ENCODE measurements around the gene UCN2.

UCN2 gene

GRCh38 chr3:48595526-48596121 lies 32.0 kb upstream of the UCN2 start:
- H3K27me3 Mint-ChIP-seq = peaks cover 37% of the 10 kb centered on the region
- H3K36me3 Mint-ChIP-seq (ENCODE audit: low read depth) = peaks cover 28% of the 10 kb centered on the region
- H3K4me3 Mint-ChIP-seq = no peak overlapping the region
- no peak for DNase-seq
- peaks cover 6% of the 10 kb centered on the region for H3K4me1 Mint-ChIP-seq (ENCODE audit: low read depth)
- no peak overlapping the region for H3K27ac Mint-ChIP-seq
- H3K9me3 Mint-ChIP-seq = no peaks in the 10 kb centered on the region

- DNase-seq = no peak
- H3K9me3 Mint-ChIP-seq = no peaks in the 10 kb centered on the region
- peaks cover 41% of the 10 kb centered on the region for H3K27me3 Mint-ChIP-seq
- H3K36me3 Mint-ChIP-seq (ENCODE audit: low read depth) = peaks cover 23% of the 10 kb centered on the region
- no peak within 1 kb of the TSS for H3K4me3 Mint-ChIP-seq
- H3K4me1 Mint-ChIP-seq (ENCODE audit: low read depth) = peaks cover 6% of the 10 kb centered on the region
- no peak within 1 kb of the TSS for H3K27ac Mint-ChIP-seq
Observed at GRCh38 chr3:48595075-48595525, 31.5 kb upstream of the UCN2 start, which contains the start of gene COL7A1. TSS of gene COL7A1 (minus strand) at chr3:48595329. CDS start at chr3:48595159, 170 bp downstream.

- DNase-seq = no peak
- Mint-ChIP-seq H3K4me1 (ENCODE audit: low read depth) (peaks cover 6% of the 10 kb centered on the region), H3K36me3 (ENCODE audit: low read depth) (peaks cover 17% of the 10 kb centered on the region), H3K27me3 (peaks cover 45% of the 10 kb centered on the region), H3K9me3 (no peaks in the 10 kb centered on the region), H3K4me3 (no peak overlapping the region), H3K27ac (no peak overlapping the region)
Observed at GRCh38 chr3:48594417-48595049, 31.0 kb upstream of the UCN2 start.

- Mint-ChIP-seq H3K27ac (no peak overlapping the region), H3K4me3 (no peak overlapping the region), H3K27me3 (peaks cover 54% of the 10 kb centered on the region), H3K36me3 (ENCODE audit: low read depth) (peaks cover 8% of the 10 kb centered on the region), H3K4me1 (ENCODE audit: low read depth) (peaks cover 6% of the 10 kb centered on the region), H3K9me3 (no peaks in the 10 kb centered on the region)
- no peak for DNase-seq
Observed at GRCh38 chr3:48593337-48593736, 29.8 kb upstream of the UCN2 start.

GRCh38 chr3:48592519-48593087 lies 29.0 kb upstream of the UCN2 start:
- Mint-ChIP-seq H3K27me3 (peaks cover 59% of the 10 kb centered on the region), H3K4me1 (ENCODE audit: low read depth) (peaks cover 6% of the 10 kb centered on the region), H3K4me3 (no peak overlapping the region), H3K36me3 (ENCODE audit: low read depth) (peaks cover 6% of the 10 kb centered on the region), H3K27ac (no peak overlapping the region), H3K9me3 (no peaks in the 10 kb centered on the region)
- DNase-seq = no peak

- Mint-ChIP-seq H3K27me3 (peaks cover 61% of the 10 kb centered on the region), H3K27ac (no peak overlapping the region), H3K36me3 (ENCODE audit: low read depth) (peaks cover under 1% of the 10 kb centered on the region), H3K4me1 (ENCODE audit: low read depth) (peaks cover 6% of the 10 kb centered on the region), H3K4me3 (no peak overlapping the region), H3K9me3 (no peaks in the 10 kb centered on the region)
- DNase-seq = no peak
Observed at GRCh38 chr3:48591886-48592518, 28.4 kb upstream of the UCN2 start.

GRCh38 chr3:48591436-48591835 lies 27.9 kb upstream of the UCN2 start:
- H3K27ac Mint-ChIP-seq = no peak overlapping the region
- H3K36me3 Mint-ChIP-seq (ENCODE audit: low read depth) = no peaks in the 10 kb centered on the region
- no peaks in the 10 kb centered on the region for H3K9me3 Mint-ChIP-seq
- DNase-seq = no peak
- H3K4me3 Mint-ChIP-seq = no peak overlapping the region
- H3K4me1 Mint-ChIP-seq (ENCODE audit: low read depth) = peaks cover 6% of the 10 kb centered on the region
- peaks cover 61% of the 10 kb centered on the region for H3K27me3 Mint-ChIP-seq

GRCh38 chr3:48588230-48588629 lies 24.6 kb upstream of the UCN2 start:
- Mint-ChIP-seq H3K27me3 (peaks cover 37% of the 10 kb centered on the region), H3K4me3 (no peak overlapping the region), H3K9me3 (no peaks in the 10 kb centered on the region), H3K36me3 (ENCODE audit: low read depth) (no peaks in the 10 kb centered on the region), H3K27ac (no peak overlapping the region), H3K4me1 (ENCODE audit: low read depth) (no peaks in the 10 kb centered on the region)
- no peak for DNase-seq

- no peaks in the 10 kb centered on the region for H3K4me1 Mint-ChIP-seq (ENCODE audit: low read depth)
- H3K27me3 Mint-ChIP-seq = peaks cover 32% of the 10 kb centered on the region
- no peaks in the 10 kb centered on the region for H3K9me3 Mint-ChIP-seq
- no peak for DNase-seq
- no peak overlapping the region for H3K27ac Mint-ChIP-seq
- no peaks in the 10 kb centered on the region for H3K36me3 Mint-ChIP-seq (ENCODE audit: low read depth)
- H3K4me3 Mint-ChIP-seq = no peak overlapping the region
Observed at GRCh38 chr3:48587686-48588085, 24.1 kb upstream of the UCN2 start.

GRCh38 chr3:48585411-48585810 lies 21.8 kb upstream of the UCN2 start:
- Mint-ChIP-seq H3K9me3 (no peaks in the 10 kb centered on the region), H3K4me3 (no peak overlapping the region), H3K27me3 (peaks cover 23% of the 10 kb centered on the region), H3K36me3 (ENCODE audit: low read depth) (no peaks in the 10 kb centered on the region), H3K4me1 (ENCODE audit: low read depth) (no peaks in the 10 kb centered on the region), H3K27ac (no peak overlapping the region)
- DNase-seq = no peak

- H3K36me3 Mint-ChIP-seq (ENCODE audit: low read depth) = no peaks in the 10 kb centered on the region
- no peaks in the 10 kb centered on the region for H3K9me3 Mint-ChIP-seq
- H3K4me3 Mint-ChIP-seq = no peak overlapping the region
- no peak for DNase-seq
- H3K27ac Mint-ChIP-seq = no peak overlapping the region
- H3K4me1 Mint-ChIP-seq (ENCODE audit: low read depth) = no peaks in the 10 kb centered on the region
- peaks cover 19% of the 10 kb centered on the region for H3K27me3 Mint-ChIP-seq
Observed at GRCh38 chr3:48584836-48585235, 21.3 kb upstream of the UCN2 start.

- no peaks in the 10 kb centered on the region for H3K4me1 Mint-ChIP-seq (ENCODE audit: low read depth)
- H3K9me3 Mint-ChIP-seq = no peaks in the 10 kb centered on the region
- no peak overlapping the region for H3K4me3 Mint-ChIP-seq
- H3K36me3 Mint-ChIP-seq (ENCODE audit: low read depth) = no peaks in the 10 kb centered on the region
- H3K27me3 Mint-ChIP-seq = no peaks in the 10 kb centered on the region
- no peak for DNase-seq
- H3K27ac Mint-ChIP-seq = no peak overlapping the region
Observed at GRCh38 chr3:48581621-48582481, 18.3 kb upstream of the UCN2 start.

- no peaks in the 10 kb centered on the region for H3K9me3 Mint-ChIP-seq
Observed at GRCh38 chr3:48576647-48577046, 13.1 kb upstream of the UCN2 start.

GRCh38 chr3:48575366-48575765 lies 11.8 kb upstream of the UCN2 start:
- no peaks in the 10 kb centered on the region for H3K36me3 Mint-ChIP-seq (ENCODE audit: low read depth)
- H3K4me1 Mint-ChIP-seq (ENCODE audit: low read depth) = no peaks in the 10 kb centered on the region
- DNase-seq = no peak
- H3K9me3 Mint-ChIP-seq = no peaks in the 10 kb centered on the region
- H3K4me3 Mint-ChIP-seq = no peak overlapping the region
- H3K27me3 Mint-ChIP-seq = no peaks in the 10 kb centered on the region
- no peak overlapping the region for H3K27ac Mint-ChIP-seq

More at GRCh38 chr3:48576647-48577046, 13.1 kb upstream of the UCN2 start:
- Mint-ChIP-seq H3K36me3 (ENCODE audit: low read depth) (no peaks in the 10 kb centered on the region), H3K4me3 (no peak overlapping the region), H3K27me3 (no peaks in the 10 kb centered on the region), H3K27ac (no peak overlapping the region), H3K4me1 (ENCODE audit: low read depth) (no peaks in the 10 kb centered on the region)
- no peak for DNase-seq

Data from activated T-cell treated with anti-CD3 and anti-CD28 coated beads, Interleukin-2, amount 50 U/mL, for 24 hours (primary cell).